Right lobe of liver (tissue), 6 donors: ENCODE results near the gene BCDIN3D. TPM values are rescaled to one million over a fixed set of nuclear protein-coding genes. Genes with fewer than 3 reads are reported as not detected.

Experiments
- ATAC-seq, 4 donors: fragments of 200-7000 bp; cut with Tn5 transposase; one replicate each; pipeline ENCODE4 v1.9.1; 2020; ENCODE audit warnings: mild to moderate bottlenecking in 4 of 4, moderate library complexity in 4 of 4
- DNase-seq, 3 donors: peaks; one replicate each; pipeline ENCODE4 v3.0.0-alpha.2; 2020
- H3K27ac ChIP-seq, 3 donors: fragments of 200-600 bp; one replicate each; pipeline ENCODE4 v1.8.0; 2022
- H3K27me3 ChIP-seq, 2 donors: fragments of 200-600 bp; one replicate each; pipeline ENCODE4 v1.8.0; 2022
- H3K36me3 ChIP-seq, 4 donors: fragments of 200-600 bp; sonication (generic) in 1 of 4; one replicate each; pipeline versions ENCODE4 v1.5.1 to v1.8.0; 2017 to 2022; ENCODE audit warnings: control low read depth in 1 of 4
- H3K4me1 ChIP-seq, 4 donors: fragments of 200-600 bp; sonication (generic) in 1 of 4; one replicate each; pipeline versions ENCODE4 v1.5.1 to v1.8.0; 2017 to 2022; ENCODE audit warnings: control low read depth in 1 of 4
- H3K4me3 ChIP-seq, 3 donors: fragments of 200-600 bp; one replicate each; pipeline ENCODE4 v1.8.0; 2022
- H3K9me3 ChIP-seq, 4 donors: fragments of 200-600 bp; sonication (generic) in 1 of 4; one replicate each; pipeline versions ENCODE4 v1.5.1 to v1.8.0; 2017 to 2022; ENCODE audit warnings: control low read depth in 1 of 4
- CTCF ChIP-seq, 4 donors: fragments of 200-600 bp in 3 of 4; fragments of 450-650 bp in 1 of 4; IDR thresholded peaks; one replicate each; pipeline versions ENCODE4 v1.5.1 to v1.8.0; 2016 to 2022; ENCODE audit warnings: antibody characterized with exemption in 4 of 4, mild to moderate bottlenecking in 2 of 4
- POLR2A ChIP-seq: fragments of 450-650 bp; IDR thresholded peaks from one replicate; pipeline ENCODE4 v1.6.1; 2017; ENCODE audit warnings: antibody characterized with exemption, mild to moderate bottlenecking
- WGBS: methylation state at CpG from one replicate; pipeline ENCODE4 v1.1.6; 2018; ENCODE audit warnings: low coverage, low lambda C conversion rate; ENCODE audit not compliant: insufficient coverage; ENCODE audit errors: missing lambda C conversion rate; 5-methylcytosine and 5-hydroxymethylcytosine counted together
- intact Hi-C, 2 donors: fragments of 100-400 bp; cut with DNase I; formaldehyde crosslinking; loops; one replicate each; pipeline versions ENCODE4 v1.11.2 to v1.14.1; 2022
- total RNA-seq, 6 experiments: library from RNA; depleted of rRNA in 2 of 6; stranded (reverse); fragments of >200 nt in 2 of 6; fragmentation: NEBNext Ultra II Directional in 3 of 6; extraction: Animal tissue kit (Norgen Biotek cat#: 25700) in 3 of 6; gene quantifications; one replicate each; pipeline versions ENCODE4 v1.1.0 to v1.2.4, GENCODE V29; 2016 to 2023
- donor health status: DM: no; HTN: yes; CAD: no.
- donor health status: DM: no; HTN: no; CAD: no.
- donor health status: DM: no; HTN: no; CAD: no.
- donor health status: DM: no; HTN: yes; CAD: no.
- donor health status: DM: no; HTN: yes; CAD: no.

Gene BCDIN3D
- total RNA-seq, 6 experiments from 2014 or later = 1.6 to 3.6 (median 2.6) TPM

- no peak overlapping the region for H3K27ac ChIP-seq
- intact Hi-C loops = no loop called here
- no peaks in the 10 kb centered on the region for H3K36me3 ChIP-seq
- H3K27me3 ChIP-seq = no peaks in the 10 kb centered on the region
- ATAC-seq (no peak), DNase-seq (no peak)
- H3K4me1 ChIP-seq = no peaks in the 10 kb centered on the region
- TF ChIP-seq POLR2A (no peak), CTCF (IDR thresholded peaks at IDR 0.05) (no peak)
- no peak overlapping the region for H3K4me3 ChIP-seq
- no peaks in the 10 kb centered on the region for H3K9me3 ChIP-seq
- 71% methylated on average over 2 of the region's 2 CpGs for WGBS
Observed at GRCh38 chr12:49853671-49854070, 10.8 kb upstream of the BCDIN3D start.

GRCh38 chr12:49847161-49847560 is 4.3 kb upstream of the BCDIN3D start:
- H3K9me3 ChIP-seq = no peaks in the 10 kb centered on the region
- peaks cover 0 to 6% (median 2%) of the 10 kb centered on the region in 4 donors for H3K4me1 ChIP-seq
- intact Hi-C loops = no loop called here
- WGBS = 0% methylated on average over 1 of the region's 2 CpGs
- DNase-seq = no peak
- TF ChIP-seq CTCF (IDR thresholded peaks at IDR 0.05) (no peak), POLR2A (no peak)
- no peak overlapping the region for H3K4me3 ChIP-seq
- no peaks in the 10 kb centered on the region for H3K36me3 ChIP-seq
- ATAC-seq = no peak
- H3K27ac ChIP-seq = no peak overlapping the region
- H3K27me3 ChIP-seq = no peaks in the 10 kb centered on the region

- Histone ChIP-seq H3K4me3 (no peak overlapping the region), H3K27me3 (no peaks in the 10 kb centered on the region), H3K36me3 (no peaks in the 10 kb centered on the region), H3K4me1 (peaks cover 0 to 10% (median 2%) of the 10 kb centered on the region in 4 donors), H3K27ac (no peak overlapping the region), H3K9me3 (no peaks in the 10 kb centered on the region)
- intact Hi-C loops = no loop called here
- no peak for ATAC-seq
- WGBS = 77% methylated on average over 2 of the region's 2 CpGs
- DNase-seq = no peak
- TF ChIP-seq CTCF (IDR thresholded peaks at IDR 0.05) (no peak), POLR2A (no peak)
Observed at GRCh38 chr12:49846032-49846431, 3.1 kb upstream of the BCDIN3D start.

- no peak for TF ChIP-seq CTCF (IDR thresholded peaks at IDR 0.05)
- H3K4me3 ChIP-seq = no peak overlapping the region
- no peaks in the 10 kb centered on the region for H3K27me3 ChIP-seq
- H3K36me3 ChIP-seq = no peaks in the 10 kb centered on the region
- no peak overlapping the region for H3K27ac ChIP-seq
- DNase-seq = no peak
- no peak for ATAC-seq
- WGBS = 82% methylated on average over 3 of the region's 4 CpGs
- no peaks in the 10 kb centered on the region for H3K9me3 ChIP-seq
- peaks cover 0 to 10% (median 2%) of the 10 kb centered on the region in 4 donors for H3K4me1 ChIP-seq
- intact Hi-C loops = loop anchor here in 1 of 2 donors (5.0 kb wide), 1 partner anchor 62 kb away; no protein-coding TSS in a partner anchor
Observed at GRCh38 chr12:49843876-49844437, 1.1 kb upstream of the BCDIN3D start.
